HepG2 (cell line): ENCODE measurements around the gene ASXL3. TPM values are rescaled to one million over a fixed set of nuclear protein-coding genes. Genes with fewer than 3 reads are reported as not detected.

ENCODE experiments used
- ATAC-seq: fragments of 200-7000 bp; cut with Tn5 transposase; 3 replicates; pipeline ENCODE4 v1.9.1; 2020; ENCODE audit warnings: mild to moderate bottlenecking, moderate library complexity
- BruUV-seq: library from RNA; stranded (reverse); fragments of 400-500 nt; replicated peaks from 2 replicates; lab custom pipeline; 2021; lab: Mats Ljungman, UMichigan
- CTCF ChIA-PET: fragments of 300-600 bp; formaldehyde crosslinking; extraction: SDS; loops from one replicate; lab custom pipeline; 2021; ENCODE audit warnings: low total read pairs, inconsistent platforms, low intra/inter-chr PET ratio; lab: Yijun Ruan, JAX
- POLR2A ChIA-PET: fragments of 350-600 bp; sonication (Branson Sonifier 250); formaldehyde crosslinking; loops from one replicate; lab custom pipeline; 2020; ENCODE audit warnings: antibody characterized with exemption, inconsistent platforms; lab: Yijun Ruan, JAX
- DNase-seq: peaks from one replicate; pipeline ENCODE4 v3.0.0-alpha.2; 2015; ENCODE audit warnings: low spot score
- FAIRE-seq: peaks from 3 replicates; lab custom pipeline; 2011; peaks lifted over from hg19 to GRCh38; lab: Jason Lieb, UNC
- H2AFZ ChIP-seq: one replicate; pipeline ENCODE4 v1.6.1; 2011; ENCODE audit warnings: low read length, inconsistent platforms
- H3K27ac ChIP-seq: fragments of 300-600 bp; 3 replicates; pipeline ENCODE4 v1.8.0; 2011; ENCODE audit warnings: mixed run types, mild to moderate bottlenecking, mixed read lengths, low read length, inconsistent platforms; ENCODE audit not compliant: insufficient read depth; ENCODE audit errors: extremely low read length
- H3K27me3 ChIP-seq, 2 experiments: fragments of 200-600 bp in 1 of 2; 2 replicates in 1 of 2; 3 replicates in 1 of 2; pipeline versions ENCODE4 v1.6.0 to v1.8.0; 2011; ENCODE audit warnings: low read length in 2 of 2, mild to moderate bottlenecking in 2 of 2, moderate library complexity in 2 of 2, inconsistent platforms in 1 of 2; ENCODE audit not compliant: insufficient read depth in 2 of 2, control insufficient read depth in 1 of 2
- H3K36me3 ChIP-seq, 2 experiments: fragments of 200-600 bp in 1 of 2; replicated peaks in 1 of 2; 2 replicates in 1 of 2; 3 replicates in 1 of 2; pipeline versions ENCODE4 v1.5.1 to v1.8.0; 2011; ENCODE audit warnings: low read length in 2 of 2, inconsistent platforms in 1 of 2; ENCODE audit not compliant: insufficient read depth in 2 of 2, control insufficient read depth in 1 of 2
- H3K4me1 ChIP-seq: 2 replicates; pipeline ENCODE4 v1.5.1; 2012; ENCODE audit warnings: low read length, inconsistent platforms; ENCODE audit not compliant: insufficient read depth
- H3K4me2 ChIP-seq: 2 replicates; pipeline ENCODE4 v1.6.0; 2011; ENCODE audit warnings: low read depth, low read length, inconsistent platforms
- H3K4me3 ChIP-seq, 3 experiments: fragments of 200-600 bp in 1 of 3; sonication (generic), shearing (Covaris generic) in 1 of 3; replicated peaks in 1 of 3; 2 replicates each; pipeline ENCODE4 v1.5.1; 2011 to 2016; ENCODE audit warnings: low read length in 3 of 3, inconsistent platforms in 2 of 3, low read depth in 2 of 3, mild to moderate bottlenecking in 2 of 3, control low read depth in 1 of 3, mixed read lengths in 1 of 3; ENCODE audit not compliant: insufficient read depth in 1 of 3
- H3K79me2 ChIP-seq: one replicate; pipeline ENCODE4 v1.6.1; 2011; ENCODE audit warnings: low read length, inconsistent platforms; ENCODE audit not compliant: insufficient read depth
- H3K9ac ChIP-seq: 2 replicates; pipeline ENCODE4 v1.6.0; 2011; ENCODE audit warnings: mild to moderate bottlenecking, low read depth, low read length, inconsistent platforms; ENCODE audit not compliant: insufficient read depth
- H3K9me3 ChIP-seq: 2 replicates; pipeline ENCODE4 v1.5.1; 2012; ENCODE audit warnings: mild to moderate bottlenecking, low read length
- H4K20me1 ChIP-seq: 2 replicates; pipeline ENCODE4 v1.6.0; 2011; ENCODE audit warnings: inconsistent platforms, mild to moderate bottlenecking, low read length, moderate library complexity; ENCODE audit not compliant: insufficient read depth
- ATF7-NPFF ChIP-seq: sonication (generic); formaldehyde crosslinking; IDR thresholded peaks from 2 replicates; pipeline ENCODE4 v1.8.1; 2023; ENCODE audit warnings: mild to moderate bottlenecking, low read depth, missing genetic modification reagents, moderate library complexity
- CEBPB ChIP-seq: IDR thresholded peaks from 2 replicates; pipeline ENCODE4 v1.6.1; 2011; ENCODE audit warnings: low read depth, low read length, improper control_type of control experiment, borderline replicate concordance
- CHD4 ChIP-seq: fragments of 200-600 bp; sonication (generic); IDR thresholded peaks from 2 replicates; pipeline ENCODE4 v1.7.0; 2017; ENCODE audit warnings: mild to moderate bottlenecking, low read length, borderline replicate concordance
- FOSL2 ChIP-seq: sonication (generic); formaldehyde crosslinking; IDR thresholded peaks from 2 replicates; pipeline ENCODE4 v1.4.0; 2020; ENCODE audit warnings: missing genetic modification reagents
- GABPA ChIP-seq, 2 experiments: IDR thresholded peaks; 2 replicates each; pipeline ENCODE4 v1.6.1; 2011 to 2016; ENCODE audit warnings: low read depth in 2 of 2, low read length in 1 of 2, missing biosample characterization in 1 of 2, missing genetic modification characterization in 1 of 2
- GATAD1 ChIP-seq: IDR thresholded peaks from 2 replicates; pipeline ENCODE4 v1.6.1; 2016; ENCODE audit warnings: missing genetic modification reagents, missing compliant biosample characterization
- HES4 ChIP-seq: sonication (generic); formaldehyde crosslinking; IDR thresholded peaks from 2 replicates; pipeline ENCODE4 v1.9.0; 2021; ENCODE audit warnings: mild to moderate bottlenecking, missing genetic modification reagents, borderline replicate concordance
- HOXD1 ChIP-seq: sonication (generic); formaldehyde crosslinking; IDR thresholded peaks from 2 replicates; pipeline ENCODE4 v1.5.0; 2020; ENCODE audit warnings: missing genetic modification reagents
- IRF1 ChIP-seq: sonication (generic); formaldehyde crosslinking; IDR thresholded peaks from 2 replicates; pipeline ENCODE4 v1.4.0; 2020; ENCODE audit warnings: low read depth, mild to moderate bottlenecking, missing genetic modification reagents
- NKX3-1 ChIP-seq: sonication (generic); formaldehyde crosslinking; IDR thresholded peaks from 2 replicates; pipeline ENCODE4 v1.5.0; 2020; ENCODE audit warnings: missing genetic modification reagents
- SNAPC5 ChIP-seq: sonication (generic); formaldehyde crosslinking; IDR thresholded peaks from 2 replicates; pipeline ENCODE4 v1.8.1; 2023; ENCODE audit warnings: mild to moderate bottlenecking, missing genetic modification reagents, borderline replicate concordance
- SP2 ChIP-seq: sonication (generic); formaldehyde crosslinking; IDR thresholded peaks from 2 replicates; pipeline ENCODE4 v1.5.1; 2020; ENCODE audit warnings: mild to moderate bottlenecking, missing genetic modification reagents
- ZFP41 ChIP-seq: sonication (generic); formaldehyde crosslinking; IDR thresholded peaks from 2 replicates; pipeline ENCODE4 v1.4.0; 2020; ENCODE audit warnings: mild to moderate bottlenecking, missing genetic modification reagents, borderline replicate concordance
- ZFP90 ChIP-seq: sonication (generic); formaldehyde crosslinking; IDR thresholded peaks from 2 replicates; pipeline ENCODE4 v1.8.0; 2022; ENCODE audit warnings: missing genetic modification reagents, mild to moderate bottlenecking, inconsistent platforms, borderline replicate concordance
- ZNF775 ChIP-seq: sonication (generic); formaldehyde crosslinking; IDR thresholded peaks from 2 replicates; pipeline ENCODE4 v1.4.0; 2020; ENCODE audit warnings: missing genetic modification reagents, mild to moderate bottlenecking, moderate library complexity, borderline replicate concordance
- WGBS: methylation state at CpG from one replicate; pipeline ENCODE4 v1.1.6; 2017; ENCODE audit warnings: low lambda C conversion rate; 5-methylcytosine and 5-hydroxymethylcytosine counted together
- in situ Hi-C: cut with HindIII; loops from 2 replicates; pipeline ENCODE4 v1.10.0; 2017; ENCODE audit warnings: low pct_unique_long_range_greater_than_20kb; ENCODE audit not compliant: extremely low pct_ligation_motif_present
- intact Hi-C: fragments of 100-400 bp; cut with micrococcal nuclease; formaldehyde crosslinking; loops from one replicate; pipeline ENCODE4 v1.10.0; 2022; ENCODE audit not compliant: unreplicated experiment
- polyA plus RNA-seq, 8 experiments: library from polyadenylated mRNA; depleted of rRNA in 3 of 8; stranded (reverse) in 7 of 8; unstranded in 1 of 8; fragments of >200 nt; fragmentation: Illumina TruSeq in 4 of 8; extraction: Trizol in 4 of 8; gene quantifications; 2 replicates each; pipeline versions ENCODE4 v1.2.1 to v1.2.3, GENCODE V29; 2011 to 2016; ENCODE audit warnings: low read depth in 4 of 8, missing spikeins in 1 of 8, mixed read lengths in 1 of 8; ENCODE audit not compliant: insufficient read depth in 1 of 8
- total RNA-seq, 5 experiments: library from RNA; depleted of rRNA; stranded (reverse); fragments of >200 nt; fragmentation: Illumina TruSeq; extraction: Trizol; gene quantifications; 2 replicates each; pipeline ENCODE4 v1.2.3, GENCODE V29; 2016; ENCODE audit warnings: low read depth in 1 of 5
- TF ChIP-seq, protein P1 (sequence below): sonication (generic); formaldehyde crosslinking; IDR thresholded peaks from 2 replicates; pipeline ENCODE4 v1.4.0; 2020; ENCODE audit warnings: missing genetic modification reagents
- TF ChIP-seq, protein P2 (sequence below): sonication (generic); formaldehyde crosslinking; IDR thresholded peaks from 2 replicates; pipeline ENCODE4 v1.4.0; 2020; ENCODE audit warnings: missing genetic modification reagents, borderline replicate concordance

ASXL3 gene
- total and polyA plus RNA-seq, 2 of the 13 experiments (the other 11 are each of a cell fraction or from before 2014, with no cell fraction given), result not detected

- no peaks in the 10 kb centered on the region for H3K4me1 ChIP-seq
- 4% methylated on average over 2 of the region's 2 CpGs for WGBS
- no TSS peak for BruUV-seq
- H3K27ac ChIP-seq, result no peak overlapping the region
- ATAC-seq, result no peak
- ChIA-PET CTCF (no interaction called here), POLR2A (no interaction called here)
- no peak overlapping the region for H3K4me2 ChIP-seq
- no peaks in the 10 kb centered on the region for H4K20me1 ChIP-seq
- H3K27me3 ChIP-seq, result no peaks in the 10 kb centered on the region
- no peak for FAIRE-seq
- in situ Hi-C loops, result no loop called here
- no peaks in the 10 kb centered on the region for H3K36me3 ChIP-seq
- H3K79me2 ChIP-seq, result no peaks in the 10 kb centered on the region
- intact Hi-C loops, result loop anchor here (10.0 kb wide), 1 partner anchor 443 kb away; no protein-coding TSS in a partner anchor
- H2AFZ ChIP-seq, result no peak overlapping the region
- TF ChIP-seq ZFP41 (no peak), SP2 (no peak), CHD4 (no peak), NKX3-1 (CRISPR knock-in tag) (no peak), IRF1 (CRISPR knock-in tag) (no peak), ATF7-NPFF (CRISPR knock-in tag) (no peak)
- TF ChIP-seq, protein P1, sequence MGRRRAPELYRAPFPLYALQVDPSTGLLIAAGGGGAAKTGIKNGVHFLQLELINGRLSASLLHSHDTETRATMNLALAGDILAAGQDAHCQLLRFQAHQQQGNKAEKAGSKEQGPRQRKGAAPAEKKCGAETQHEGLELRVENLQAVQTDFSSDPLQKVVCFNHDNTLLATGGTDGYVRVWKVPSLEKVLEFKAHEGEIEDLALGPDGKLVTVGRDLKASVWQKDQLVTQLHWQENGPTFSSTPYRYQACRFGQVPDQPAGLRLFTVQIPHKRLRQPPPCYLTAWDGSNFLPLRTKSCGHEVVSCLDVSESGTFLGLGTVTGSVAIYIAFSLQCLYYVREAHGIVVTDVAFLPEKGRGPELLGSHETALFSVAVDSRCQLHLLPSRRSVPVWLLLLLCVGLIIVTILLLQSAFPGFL (CRISPR knock-in tag), result no peak
- no peak overlapping the region for H3K9ac ChIP-seq
- no peaks in the 10 kb centered on the region for H3K9me3 ChIP-seq
- H3K4me3 ChIP-seq, result no peak overlapping the region
- DNase-seq, result no peak
Observed at GRCh38 chr18:33677891-33678290, 99.9 kb downstream of the ASXL3 start.

- Histone ChIP-seq H3K4me3 (no peak overlapping the region), H3K9ac (no peak overlapping the region), H2AFZ (no peak overlapping the region), H3K27ac (no peak overlapping the region), H3K36me3 (no peaks in the 10 kb centered on the region), H3K4me1 (no peaks in the 10 kb centered on the region), H3K27me3 (no peaks in the 10 kb centered on the region), H4K20me1 (no peaks in the 10 kb centered on the region), H3K79me2 (no peaks in the 10 kb centered on the region), H3K4me2 (no peak overlapping the region), H3K9me3 (no peaks in the 10 kb centered on the region)
- ATAC-seq, result no peak
- no peak for FAIRE-seq
- no peak for DNase-seq
- in situ Hi-C loops (no loop called here), intact Hi-C loops (no loop called here)
- 51% methylated on average over 6 of the region's 6 CpGs for WGBS
- no TSS peak for BruUV-seq
- POLR2A ChIA-PET, result no interaction called here
- CTCF ChIA-PET, result no interaction called here
- no peak for TF ChIP-seq GABPA (IDR thresholded peaks at IDR 0.05; ENCODE audit: low read depth, low read length)
- no peak for TF ChIP-seq GABPA (CRISPR knock-in tag; IDR thresholded peaks at IDR 0.05; ENCODE audit: low read depth)
- no peak for TF ChIP-seq FOSL2
- TF ChIP-seq, protein P2, sequence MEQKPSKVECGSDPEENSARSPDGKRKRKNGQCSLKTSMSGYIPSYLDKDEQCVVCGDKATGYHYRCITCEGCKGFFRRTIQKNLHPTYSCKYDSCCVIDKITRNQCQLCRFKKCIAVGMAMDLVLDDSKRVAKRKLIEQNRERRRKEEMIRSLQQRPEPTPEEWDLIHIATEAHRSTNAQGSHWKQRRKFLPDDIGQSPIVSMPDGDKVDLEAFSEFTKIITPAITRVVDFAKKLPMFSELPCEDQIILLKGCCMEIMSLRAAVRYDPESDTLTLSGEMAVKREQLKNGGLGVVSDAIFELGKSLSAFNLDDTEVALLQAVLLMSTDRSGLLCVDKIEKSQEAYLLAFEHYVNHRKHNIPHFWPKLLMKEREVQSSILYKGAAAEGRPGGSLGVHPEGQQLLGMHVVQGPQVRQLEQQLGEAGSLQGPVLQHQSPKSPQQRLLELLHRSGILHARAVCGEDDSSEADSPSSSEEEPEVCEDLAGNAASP, result no peak
- TF ChIP-seq SNAPC5 (CRISPR knock-in tag), result no peak
- TF ChIP-seq ZFP90 (CRISPR knock-in tag), result no peak
- no peak for TF ChIP-seq GATAD1 (CRISPR knock-in tag)
- no peak for TF ChIP-seq ZNF775
- TF ChIP-seq CEBPB, result no peak
- TF ChIP-seq HOXD1, result no peak
- no peak for TF ChIP-seq HES4 (CRISPR knock-in tag)
Observed at GRCh38 chr18:33682436-33682835, 104.4 kb downstream of the ASXL3 start.
